HCT116 (cell line): Measurements from ENCODE around the gene OTUD5. TPM values are rescaled to one million over a fixed set of nuclear protein-coding genes. Genes with fewer than 3 reads are reported as not detected.

Experiments
- ATAC-seq: fragments of 200-7000 bp; cut with Tn5 transposase; 2 replicates; pipeline ENCODE4 v1.9.1; 2020; ENCODE audit warnings: mild to moderate bottlenecking, moderate library complexity
- BruUV-seq: library from RNA; stranded (reverse); fragments of 400-500 nt; replicated peaks from 2 replicates; lab custom pipeline; 2021; lab: Mats Ljungman, UMichigan
- CTCF ChIA-PET: fragments of 300-600 bp; sonication (Branson Sonifier 250); formaldehyde crosslinking; loops from one replicate; lab custom pipeline; 2021; ENCODE audit warnings: antibody characterized with exemption; lab: Charles Lee
- POLR2A ChIA-PET: fragments of 300-600, 350-600 bp; sonication (Branson Sonifier 250); formaldehyde crosslinking; loops from one replicate; lab custom pipeline; 2021; ENCODE audit warnings: antibody characterized with exemption; lab: Charles Lee
- RAD21 ChIA-PET, 2 experiments: fragments of 300-600 bp; sonication (Branson Sonifier 250); formaldehyde crosslinking; loops; one replicate each; lab custom pipeline; 2023; ENCODE audit warnings: low total read pairs in 2 of 2; ENCODE audit not compliant: uncharacterized antibody in 2 of 2, unreplicated experiment in 2 of 2, low non-redundant PET in 1 of 2; lab: Charles Lee
- DNase-seq: peaks from one replicate; pipeline ENCODE4 v3.0.0-alpha.2; 2010; ENCODE audit warnings: low read depth, low spot score
- H2AFZ ChIP-seq: fragments of 200-600 bp; shearing (Covaris generic), sonication (generic); 2 replicates; pipeline ENCODE4 v1.6.1; 2017; ENCODE audit warnings: low read depth, mixed run types, mixed read lengths, antibody characterized with exemption, low read length; ENCODE audit not compliant: poor library complexity, severe bottlenecking
- H3K27ac ChIP-seq: 2 replicates; pipeline ENCODE4 v1.5.1; 2012; ENCODE audit warnings: low read depth, low read length
- H3K27me3 ChIP-seq: fragments of 200-600 bp; sonication (generic); 2 replicates; pipeline ENCODE4 v1.6.1; 2016; ENCODE audit warnings: mixed run types, low read length, mixed read lengths; ENCODE audit not compliant: insufficient read depth
- H3K36me3 ChIP-seq, 2 experiments: fragments of 200-500 bp in 1 of 2; fragments of 200-600 bp in 1 of 2; sonication (Bioruptor generic) in 1 of 2; sonication (generic) in 1 of 2; 2 replicates each; pipeline versions ENCODE4 v1.5.1 to v1.6.1; 2014 to 2016; ENCODE audit warnings: low read length in 2 of 2, inconsistent platforms in 1 of 2, mixed read lengths in 1 of 2, mixed run types in 1 of 2; ENCODE audit not compliant: insufficient read depth in 2 of 2, control insufficient read depth in 1 of 2
- H3K4me1 ChIP-seq, 2 experiments: fragments of 200-600 bp in 1 of 2; sonication (generic) in 1 of 2; 2 replicates each; pipeline versions ENCODE4 v1.5.1 to v1.6.1; 2012 to 2017; ENCODE audit warnings: low read length in 2 of 2, inconsistent platforms in 1 of 2, mild to moderate bottlenecking in 1 of 2, mixed read lengths in 1 of 2, mixed run types in 1 of 2, moderate library complexity in 1 of 2; ENCODE audit not compliant: insufficient read depth in 2 of 2, control insufficient read depth in 1 of 2
- H3K4me2 ChIP-seq: fragments of 200-600 bp; sonication (generic); 2 replicates; pipeline ENCODE4 v1.6.1; 2017; ENCODE audit warnings: mixed run types, low read length, mixed read lengths
- H3K4me3 ChIP-seq, 2 experiments: fragments of 200-600 bp in 1 of 2; sonication (generic) in 1 of 2; replicated peaks in 1 of 2; 2 replicates each; pipeline ENCODE4 v1.5.1; 2011 to 2016; ENCODE audit warnings: low read length in 2 of 2, control low read depth in 1 of 2, low read depth in 1 of 2, mild to moderate bottlenecking in 1 of 2, mixed read lengths in 1 of 2, mixed run types in 1 of 2
- H3K79me2 ChIP-seq: fragments of 200-600 bp; sonication (generic); 2 replicates; pipeline ENCODE4 v1.6.1; 2017; ENCODE audit warnings: mild to moderate bottlenecking, mixed run types, low read length, moderate library complexity, mixed read lengths; ENCODE audit not compliant: insufficient read depth
- H3K9ac ChIP-seq: fragments of 200-600 bp; sonication (generic); 2 replicates; pipeline ENCODE4 v1.6.1; 2016; ENCODE audit warnings: low read length, mixed read lengths
- H3K9me2 ChIP-seq: fragments of 200-600 bp; sonication (generic), shearing (Covaris generic); 2 replicates; pipeline ENCODE4 v1.6.1; 2017; ENCODE audit warnings: mixed run types, mild to moderate bottlenecking, moderate library complexity; ENCODE audit not compliant: insufficient read depth
- H3K9me3 ChIP-seq, 2 experiments: fragments of 200-500 bp in 1 of 2; fragments of 200-600 bp in 1 of 2; sonication (Bioruptor generic) in 1 of 2; sonication (generic) in 1 of 2; 2 replicates each; pipeline ENCODE4 v1.6.1; 2014 to 2017; ENCODE audit warnings: low read length in 2 of 2, mixed read lengths in 2 of 2, inconsistent platforms in 1 of 2, low read depth in 1 of 2, mild to moderate bottlenecking in 1 of 2, mixed run types in 1 of 2, moderate library complexity in 1 of 2; ENCODE audit not compliant: control insufficient read depth in 1 of 2, insufficient read depth in 1 of 2
- H4K20me1 ChIP-seq: fragments of 200-600 bp; sonication (generic), shearing (Covaris generic); 2 replicates; pipeline ENCODE4 v1.6.1; 2017; ENCODE audit warnings: mixed run types, mild to moderate bottlenecking, moderate library complexity; ENCODE audit not compliant: insufficient read depth
- CBX3 ChIP-seq: IDR thresholded peaks from 2 replicates; pipeline ENCODE4 v1.6.1; 2012; ENCODE audit warnings: low read depth
- CEBPB ChIP-seq: IDR thresholded peaks from 2 replicates; pipeline ENCODE4 v1.6.1; 2012; ENCODE audit warnings: low read depth
- CTCF ChIP-seq, 3 experiments: fragments of 200-600 bp in 1 of 3; sonication (generic) in 1 of 3; IDR thresholded peaks in 2 of 3; conservative IDR thresholded peaks in 1 of 3; 2 replicates each; pipeline ENCODE4 v1.5.1; 2012 to 2017; ENCODE audit warnings: low read depth in 2 of 3, low read length in 2 of 3, antibody characterized with exemption in 1 of 3, borderline replicate concordance in 1 of 3, control low read depth in 1 of 3, mild to moderate bottlenecking in 1 of 3, mixed read lengths in 1 of 3, mixed run types in 1 of 3, moderate library complexity in 1 of 3; ENCODE audit not compliant: insufficient read depth in 1 of 3
- ELF1 ChIP-seq: IDR thresholded peaks from 2 replicates; pipeline ENCODE4 v1.6.1; 2012; ENCODE audit warnings: low read depth, borderline replicate concordance
- EZH2 ChIP-seq: fragments of 200-600 bp; sonication (generic); IDR thresholded peaks from 2 replicates; pipeline ENCODE4 v1.6.1; 2017; ENCODE audit warnings: antibody characterized with exemption, mixed run types
- EZH2phosphoT487 ChIP-seq: fragments of 200-600 bp; IDR thresholded peaks from 2 replicates; pipeline ENCODE4 v1.6.1; 2018; ENCODE audit warnings: antibody characterized with exemption, borderline replicate concordance
- FOSL1 ChIP-seq: IDR thresholded peaks from 2 replicates; pipeline ENCODE4 v1.6.1; 2012; ENCODE audit warnings: low read depth
- POLR2A ChIP-seq: IDR thresholded peaks from 2 replicates; pipeline ENCODE4 v1.7.0; 2011; ENCODE audit warnings: borderline replicate concordance; ENCODE audit not compliant: insufficient read depth, insufficient read length; ENCODE audit errors: extremely low read depth
- RAD21 ChIP-seq: IDR thresholded peaks from 2 replicates; pipeline ENCODE4 v1.6.1; 2012; ENCODE audit warnings: low read depth, mild to moderate bottlenecking
- SIN3A ChIP-seq: IDR thresholded peaks from 2 replicates; pipeline ENCODE4 v1.6.1; 2012; ENCODE audit warnings: low read depth
- SP1 ChIP-seq: IDR thresholded peaks from 2 replicates; pipeline ENCODE4 v1.6.1; 2012; ENCODE audit warnings: low read depth
- SRF ChIP-seq: IDR thresholded peaks from 2 replicates; pipeline ENCODE4 v1.6.1; 2012; ENCODE audit warnings: low read depth
- TCF7L2 ChIP-seq: IDR thresholded peaks from 2 replicates; pipeline ENCODE4 v1.7.0; 2011; ENCODE audit warnings: borderline replicate concordance, inconsistent platforms; ENCODE audit not compliant: insufficient read depth, insufficient read length; ENCODE audit errors: extremely low read depth
- ZBTB33 ChIP-seq: IDR thresholded peaks from 2 replicates; pipeline ENCODE4 v1.6.1; 2011; ENCODE audit warnings: mild to moderate bottlenecking, low read length, moderate library complexity; ENCODE audit not compliant: insufficient replicate concordance; ENCODE audit errors: extremely low read depth
- ZFX ChIP-seq: fragments of 450-650 bp; IDR thresholded peaks from 2 replicates; pipeline ENCODE4 v1.6.1; 2017
- intact Hi-C: fragments of 100-400 bp; cut with micrococcal nuclease; formaldehyde crosslinking; loops from 2 replicates; pipeline ENCODE4 v1.10.0; 2022
- total RNA-seq: library from RNA; stranded (reverse); gene quantifications from one replicate; pipeline ENCODE4 v1.2.1, GENCODE V29; 2021; ENCODE audit not compliant: unreplicated experiment
- TF ChIP-seq, protein P1 (sequence below): IDR thresholded peaks from 2 replicates; pipeline ENCODE4 v1.6.1; 2012
- TF ChIP-seq, protein P2 (sequence below): IDR thresholded peaks from 2 replicates; pipeline ENCODE4 v1.6.1; 2012
- TF ChIP-seq, protein P3 (sequence below): IDR thresholded peaks from 2 replicates; pipeline ENCODE4 v1.6.1; 2012; ENCODE audit warnings: low read depth

The OTUD5 gene
- total RNA-seq, 1 experiment from 2014 or later = 42.6 TPM

DNA sequence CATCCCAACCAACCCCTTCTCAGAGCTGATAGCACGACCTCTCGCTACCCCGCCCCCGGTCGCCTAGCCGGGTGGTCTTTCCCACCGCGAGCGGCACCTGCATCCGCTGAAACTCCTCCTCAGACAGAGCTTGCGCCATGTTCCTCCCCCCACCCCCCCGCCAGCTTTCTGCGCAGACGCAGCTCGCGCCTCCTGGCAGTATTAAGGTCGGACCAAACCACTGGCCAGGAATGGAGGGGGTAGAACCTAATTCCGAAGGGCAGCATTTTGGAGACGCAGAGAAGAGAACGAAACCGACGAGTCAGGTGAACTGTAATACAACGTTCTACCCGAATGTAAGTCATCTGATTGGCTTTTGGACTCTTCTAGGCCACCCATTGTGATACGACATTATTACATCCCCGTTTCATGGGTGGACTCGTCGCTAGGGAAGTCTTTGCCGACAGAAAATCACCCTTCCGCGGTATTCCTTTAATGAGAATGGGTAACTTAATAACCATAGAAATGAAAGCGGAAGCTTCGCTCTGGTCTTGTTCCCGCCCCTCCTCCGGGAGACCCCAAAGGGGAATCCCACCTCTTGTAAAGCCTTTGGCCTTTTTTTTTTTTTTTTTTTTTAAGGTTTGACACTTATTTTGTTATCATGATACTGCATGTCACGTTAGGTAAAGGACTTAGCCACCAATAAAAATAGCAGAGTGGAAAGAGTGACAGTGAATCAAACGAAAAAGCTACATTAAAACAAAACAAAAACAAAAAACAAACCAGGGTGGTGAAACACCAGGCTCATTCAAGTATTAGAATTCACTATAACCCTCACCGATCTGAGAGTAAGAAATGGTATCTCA is 44.9 kb upstream of the OTUD5 start, which contains the start of gene GRIPAP1:
GRIPAP1 (minus strand) TSS at position 174 of the 845 bp plus-strand sequence; CDS start at position 139, 35 bp downstream.
- CTCF ChIA-PET = no interaction called here
- DNase-seq = peak; percentile 83
- RAD21 ChIA-PET = no interaction called here
- peak within 1 kb of the TSS; percentile 78 for H2AFZ ChIP-seq
- POLR2A ChIA-PET = interaction anchor here (0.6 to 1.0 kb wide), 5 partner anchors 33 to 201 kb away, joined by 3 to 4 read pairs (median 3); partner anchors contain the start of gene HDAC6
- H3K27me3 ChIP-seq = no peaks in the 10 kb centered on the region
- H3K36me3 ChIP-seq = no peaks in the 10 kb centered on the region
- H3K9ac ChIP-seq = peak within 1 kb of the TSS; percentile 69
- TSS peak; percentile 83 for BruUV-seq
- peak; percentile 83 for ATAC-seq
- H3K79me2 ChIP-seq = peaks cover 5% of the 10 kb centered on the region; the same call in 1 of the 2 replicates
- peaks cover 0 to 10% of the 10 kb centered on the region in 2 experiments; a peak in 1 of 4 replicates for H3K4me1 ChIP-seq
- H4K20me1 ChIP-seq = no peaks in the 10 kb centered on the region
- intact Hi-C loops = loop anchor here (5.0 kb wide), 1 partner anchor 40 kb away; the partner anchor contains the start of gene TFE3
- H3K27ac ChIP-seq = peak within 1 kb of the TSS; percentile 81
- H3K9me3 ChIP-seq = no peaks in the 10 kb centered on the region
- peak within 1 kb of the TSS; percentile 78 to 86 for H3K4me3 ChIP-seq
- H3K9me2 ChIP-seq = no peaks in the 10 kb centered on the region
- H3K4me2 ChIP-seq = peak within 1 kb of the TSS; percentile 78
- TF ChIP-seq EZH2 = no peak
- TF ChIP-seq, protein P1, sequence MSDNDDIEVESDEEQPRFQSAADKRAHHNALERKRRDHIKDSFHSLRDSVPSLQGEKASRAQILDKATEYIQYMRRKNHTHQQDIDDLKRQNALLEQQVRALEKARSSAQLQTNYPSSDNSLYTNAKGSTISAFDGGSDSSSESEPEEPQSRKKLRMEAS = 0 out of 2 replicates have a peak, but pooled peaks have one; percentile 17
- TF ChIP-seq ELF1 = 0 out of 2 replicates have a peak, but pooled peaks have one; percentile 22
- no peak for TF ChIP-seq CTCF (IDR thresholded peaks at IDR 0.05 in 2 of 3, conservative IDR thresholded peaks at IDR 0.05 in 1 of 3; ENCODE audit: borderline replicate concordance in 1 of 3, insufficient read depth in 1 of 3, low read depth in 2 of 3, low read length in 2 of 3)
- TF ChIP-seq FOSL1 = no peak
- TF ChIP-seq CBX3 = no peak
- TF ChIP-seq EZH2phosphoT487 = no peak
- peak; percentile 19; the same call in 1 of the 2 replicates for TF ChIP-seq CEBPB
- peak; percentile 81 for TF ChIP-seq SP1
- no peak for TF ChIP-seq SIN3A
- TF ChIP-seq RAD21 = no peak
- TF ChIP-seq SRF = no peak
- TF ChIP-seq ZFX = no peak
- TF ChIP-seq TCF7L2 = peak; percentile 49
- TF ChIP-seq, protein P2, sequence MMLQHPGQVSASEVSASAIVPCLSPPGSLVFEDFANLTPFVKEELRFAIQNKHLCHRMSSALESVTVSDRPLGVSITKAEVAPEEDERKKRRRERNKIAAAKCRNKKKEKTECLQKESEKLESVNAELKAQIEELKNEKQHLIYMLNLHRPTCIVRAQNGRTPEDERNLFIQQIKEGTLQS = no peak
- TF ChIP-seq, protein P3, sequence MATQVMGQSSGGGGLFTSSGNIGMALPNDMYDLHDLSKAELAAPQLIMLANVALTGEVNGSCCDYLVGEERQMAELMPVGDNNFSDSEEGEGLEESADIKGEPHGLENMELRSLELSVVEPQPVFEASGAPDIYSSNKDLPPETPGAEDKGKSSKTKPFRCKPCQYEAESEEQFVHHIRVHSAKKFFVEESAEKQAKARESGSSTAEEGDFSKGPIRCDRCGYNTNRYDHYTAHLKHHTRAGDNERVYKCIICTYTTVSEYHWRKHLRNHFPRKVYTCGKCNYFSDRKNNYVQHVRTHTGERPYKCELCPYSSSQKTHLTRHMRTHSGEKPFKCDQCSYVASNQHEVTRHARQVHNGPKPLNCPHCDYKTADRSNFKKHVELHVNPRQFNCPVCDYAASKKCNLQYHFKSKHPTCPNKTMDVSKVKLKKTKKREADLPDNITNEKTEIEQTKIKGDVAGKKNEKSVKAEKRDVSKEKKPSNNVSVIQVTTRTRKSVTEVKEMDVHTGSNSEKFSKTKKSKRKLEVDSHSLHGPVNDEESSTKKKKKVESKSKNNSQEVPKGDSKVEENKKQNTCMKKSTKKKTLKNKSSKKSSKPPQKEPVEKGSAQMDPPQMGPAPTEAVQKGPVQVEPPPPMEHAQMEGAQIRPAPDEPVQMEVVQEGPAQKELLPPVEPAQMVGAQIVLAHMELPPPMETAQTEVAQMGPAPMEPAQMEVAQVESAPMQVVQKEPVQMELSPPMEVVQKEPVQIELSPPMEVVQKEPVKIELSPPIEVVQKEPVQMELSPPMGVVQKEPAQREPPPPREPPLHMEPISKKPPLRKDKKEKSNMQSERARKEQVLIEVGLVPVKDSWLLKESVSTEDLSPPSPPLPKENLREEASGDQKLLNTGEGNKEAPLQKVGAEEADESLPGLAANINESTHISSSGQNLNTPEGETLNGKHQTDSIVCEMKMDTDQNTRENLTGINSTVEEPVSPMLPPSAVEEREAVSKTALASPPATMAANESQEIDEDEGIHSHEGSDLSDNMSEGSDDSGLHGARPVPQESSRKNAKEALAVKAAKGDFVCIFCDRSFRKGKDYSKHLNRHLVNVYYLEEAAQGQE = no peak
- TF ChIP-seq ZBTB33 = no peak
- no peak for TF ChIP-seq POLR2A
